NCI-H2227 treated with DMSO at 0.1 percent for 48 hours (cell line): ENCODE measurements around the gene VPS26B.
A peak's percentile ranks its signal among the peaks of the same experiment; 100 is the strongest.
"Not testable (repeated sequence)": the region's sequence is repeated elsewhere in the genome, so short reads cannot be mapped to it uniquely, and the experiment has no call there.

Source experiments
- DNase-seq: peaks from one replicate; lab custom pipeline; 2025; lab: John Stamatoyannopoulos, UW

The VPS26B gene

GRCh38 chr11:134231958-134232659 lies 7.6 kb downstream of the VPS26B start:
- DNase-seq, result no peak

DNA sequence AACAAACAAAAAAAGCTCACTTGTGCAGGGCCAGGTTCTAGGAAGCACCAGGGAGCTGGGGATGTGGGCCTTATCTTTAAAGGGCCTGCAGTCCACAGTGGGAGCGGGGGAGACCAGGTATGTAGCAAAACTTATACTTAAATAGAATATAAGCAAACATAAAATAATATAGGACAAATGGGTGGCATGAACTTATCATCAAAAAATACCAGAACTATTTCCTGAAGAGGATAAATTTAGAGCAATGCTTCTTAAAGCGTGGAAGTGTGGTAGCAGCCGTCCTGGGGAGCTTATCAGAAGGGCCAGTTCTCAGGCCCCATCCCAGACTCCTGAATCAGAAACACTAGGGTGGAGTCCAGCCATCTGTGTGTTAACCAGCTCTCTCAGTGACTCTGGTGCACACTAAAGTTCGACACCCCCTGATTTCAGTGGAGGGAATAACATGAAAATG lies 9.3 kb downstream of the VPS26B start:
- no peak for DNase-seq

DNA sequence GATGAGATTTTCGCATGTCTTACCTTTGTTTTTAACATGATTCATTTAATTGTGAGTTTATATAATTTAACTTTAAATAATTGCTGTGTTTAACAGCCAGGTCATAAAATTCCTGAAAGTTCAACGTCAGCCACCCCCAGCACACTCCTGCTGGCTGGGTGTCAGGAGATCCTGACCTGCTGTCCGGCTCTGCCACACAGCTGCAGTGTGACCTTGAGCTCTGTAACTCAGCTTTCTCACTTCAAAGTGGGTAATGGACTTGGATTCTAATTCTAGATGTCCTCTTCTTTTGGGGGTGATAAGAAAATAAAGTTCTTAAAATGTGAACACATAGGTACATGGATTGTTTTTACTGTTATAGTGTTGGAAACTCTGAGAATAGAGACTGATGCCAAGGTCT lies 10.9 kb downstream of the VPS26B start:
- no peak for DNase-seq

DNA sequence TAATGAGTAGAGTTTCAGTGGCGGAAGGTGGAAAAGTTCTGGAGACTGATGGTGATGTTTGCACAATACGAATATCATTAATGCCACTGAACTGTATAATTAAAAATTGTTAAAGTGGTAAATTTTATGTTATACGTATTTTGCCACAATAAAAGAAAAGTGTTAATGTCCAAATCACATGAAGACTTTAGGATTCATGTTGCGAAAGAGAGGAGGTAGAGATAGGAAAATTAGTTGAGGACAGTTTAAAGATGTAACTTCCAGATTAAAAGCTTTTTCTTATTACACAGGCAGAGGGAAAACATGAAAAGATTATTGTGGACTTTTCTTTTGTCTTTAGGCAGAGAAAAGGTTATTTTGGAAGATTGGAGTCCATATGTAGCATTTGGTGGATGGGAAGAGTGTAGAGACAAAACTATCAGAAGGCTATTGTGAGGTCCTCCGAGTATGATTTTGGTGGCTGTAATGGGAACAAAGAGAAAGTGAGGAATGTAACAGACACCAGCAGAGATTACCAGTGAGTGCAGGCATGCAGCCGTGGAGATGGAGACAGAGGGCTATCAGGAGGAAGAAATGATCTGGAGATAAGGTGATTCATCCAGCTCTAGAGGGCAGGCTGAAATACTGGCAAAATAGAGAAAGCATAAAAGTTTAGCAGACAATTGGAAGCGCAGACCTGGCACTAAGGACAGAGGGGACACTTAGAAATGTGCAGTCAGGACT lies 12.5 kb downstream of the VPS26B start:
- DNase-seq, result no peak

DNA sequence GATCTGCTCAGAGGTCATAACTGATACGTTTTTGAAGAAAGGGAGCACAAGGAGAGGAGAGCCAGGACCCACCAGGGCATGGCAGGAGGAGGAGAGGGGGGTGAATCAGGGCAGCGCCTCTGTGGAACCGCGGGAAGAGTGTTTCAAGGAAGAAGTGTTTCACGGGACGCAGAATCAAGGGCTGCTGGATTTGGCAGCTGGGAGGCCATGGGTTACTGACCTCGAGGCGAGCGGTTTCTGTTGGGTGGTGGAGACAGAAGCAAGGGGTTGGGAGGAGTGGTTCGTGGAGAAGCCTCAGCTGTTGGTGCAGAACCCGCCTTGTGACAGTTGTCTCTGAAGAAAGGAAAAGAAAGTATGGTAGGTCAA lies 13.1 kb downstream of the VPS26B start:
- no peak for DNase-seq

GRCh38 chr11:134238956-134239355 lies 14.5 kb downstream of the VPS26B start:
- no peak for DNase-seq

DNA sequence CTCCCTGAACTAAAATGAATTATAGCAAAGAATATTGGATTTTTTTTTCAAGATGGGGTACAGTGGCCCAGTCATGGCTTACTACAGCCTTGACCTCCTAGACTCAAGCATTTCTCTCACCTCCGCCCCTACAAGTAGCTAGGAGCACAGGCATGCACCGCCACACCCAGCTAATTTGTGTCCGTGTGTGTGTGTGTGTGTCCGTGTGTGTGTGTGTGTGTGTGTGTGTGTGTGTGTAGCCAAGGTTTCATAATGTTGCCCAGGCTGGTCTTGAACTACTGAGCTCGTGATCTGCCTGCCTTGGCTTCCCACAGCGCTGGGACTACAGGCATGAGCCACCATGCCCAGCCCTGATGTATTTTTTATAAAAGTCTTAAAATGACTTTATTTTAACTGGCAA lies 16.1 kb downstream of the VPS26B start:
- DNase-seq, result no peak

GRCh38 chr11:134242376-134242775 lies 17.9 kb downstream of the VPS26B start:
- no peak for DNase-seq

DNA sequence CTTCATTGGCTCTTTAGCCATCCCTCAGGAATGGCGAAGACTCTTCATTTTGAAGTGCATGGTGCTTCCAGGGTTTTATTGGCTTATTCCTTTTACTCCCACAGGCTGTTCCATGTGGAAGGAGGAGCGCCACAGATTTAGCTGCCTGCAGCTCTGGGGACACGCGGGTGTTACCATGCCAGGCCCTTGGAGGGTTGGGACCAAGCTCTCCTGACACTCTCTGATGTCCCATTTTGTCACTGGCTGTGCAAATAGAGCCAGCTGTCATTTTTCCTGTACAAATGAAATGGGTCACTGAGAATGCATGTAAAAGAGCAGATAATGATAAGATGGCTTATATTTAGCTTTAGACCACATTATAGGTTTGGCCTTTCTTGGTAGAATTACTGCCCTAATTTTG lies 19.4 kb downstream of the VPS26B start:
- no peak for DNase-seq

DNA sequence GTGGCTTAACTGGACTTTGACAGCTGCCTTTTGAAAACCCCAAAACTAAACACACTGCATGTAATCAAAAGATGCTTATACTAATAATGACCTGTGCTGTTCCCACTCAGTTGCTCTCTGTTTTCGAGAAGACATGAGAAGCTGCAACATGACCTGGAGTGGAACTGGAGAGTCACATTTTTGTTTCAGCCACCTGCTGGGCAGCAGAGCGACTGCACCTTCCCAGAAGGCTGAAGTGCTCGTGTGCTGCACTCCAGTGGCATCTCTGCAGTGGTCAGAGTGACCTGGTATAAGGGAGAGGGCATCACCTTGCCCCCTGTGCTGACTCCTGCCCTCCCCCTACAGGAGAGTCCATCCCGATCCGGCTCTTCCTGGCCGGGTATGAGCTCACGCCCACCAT lies 20.1 kb downstream of the VPS26B start:
- DNase-seq, result no peak

GRCh38 chr11:134245434-134245833 lies 21.0 kb downstream of the VPS26B start:
- DNase-seq, result no peak

- no peak for DNase-seq
These were observed 21.6 kb downstream of the VPS26B start for GRCh38 chr11:134246100-134246499.

DNA sequence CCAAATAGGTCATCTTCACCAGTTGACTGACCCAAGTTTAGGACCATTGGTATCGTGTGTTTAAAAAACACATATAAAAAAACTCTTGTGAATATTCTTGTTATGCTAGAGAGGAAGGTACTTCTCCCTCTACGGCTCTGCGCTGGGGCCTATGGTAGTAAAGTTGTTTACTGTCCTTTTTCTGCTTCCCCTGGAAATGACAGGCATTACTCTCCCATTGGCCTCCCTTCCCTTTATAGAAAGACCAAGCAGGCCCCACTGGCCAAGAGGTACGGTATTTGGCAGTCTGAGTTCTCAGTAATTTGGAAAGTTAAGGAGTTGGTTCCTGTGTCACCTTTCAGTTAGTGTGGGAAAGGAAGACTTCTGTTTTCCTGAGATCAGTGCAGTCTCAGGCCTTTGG lies 22.2 kb downstream of the VPS26B start:
- no peak for DNase-seq

GRCh38 chr11:134248910-134249480 lies 24.5 kb downstream of the VPS26B start:
- DNase-seq, result no peak

- no peak for DNase-seq
These were observed 25.8 kb downstream of the VPS26B start for GRCh38 chr11:134250246-134250645.

DNA sequence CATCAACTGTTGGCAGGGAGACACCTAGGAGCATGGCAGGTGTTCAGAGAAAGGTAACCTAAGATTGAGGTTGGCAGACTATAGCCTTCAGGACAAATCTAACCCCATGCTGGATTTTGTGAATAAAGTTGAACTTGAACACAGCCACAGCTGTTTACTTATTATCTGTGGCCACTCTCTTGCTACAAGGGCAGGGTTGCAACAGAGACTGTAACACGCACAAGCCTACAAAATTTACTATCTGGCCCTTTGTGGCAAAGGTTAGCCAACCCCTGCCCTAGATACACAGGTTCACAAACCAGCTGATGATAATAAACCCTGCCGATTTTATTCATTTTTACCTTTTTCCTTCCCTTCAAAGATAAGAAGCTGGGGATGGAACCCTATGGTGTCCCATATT lies 26.2 kb downstream of the VPS26B start:
- no peak for DNase-seq

DNA sequence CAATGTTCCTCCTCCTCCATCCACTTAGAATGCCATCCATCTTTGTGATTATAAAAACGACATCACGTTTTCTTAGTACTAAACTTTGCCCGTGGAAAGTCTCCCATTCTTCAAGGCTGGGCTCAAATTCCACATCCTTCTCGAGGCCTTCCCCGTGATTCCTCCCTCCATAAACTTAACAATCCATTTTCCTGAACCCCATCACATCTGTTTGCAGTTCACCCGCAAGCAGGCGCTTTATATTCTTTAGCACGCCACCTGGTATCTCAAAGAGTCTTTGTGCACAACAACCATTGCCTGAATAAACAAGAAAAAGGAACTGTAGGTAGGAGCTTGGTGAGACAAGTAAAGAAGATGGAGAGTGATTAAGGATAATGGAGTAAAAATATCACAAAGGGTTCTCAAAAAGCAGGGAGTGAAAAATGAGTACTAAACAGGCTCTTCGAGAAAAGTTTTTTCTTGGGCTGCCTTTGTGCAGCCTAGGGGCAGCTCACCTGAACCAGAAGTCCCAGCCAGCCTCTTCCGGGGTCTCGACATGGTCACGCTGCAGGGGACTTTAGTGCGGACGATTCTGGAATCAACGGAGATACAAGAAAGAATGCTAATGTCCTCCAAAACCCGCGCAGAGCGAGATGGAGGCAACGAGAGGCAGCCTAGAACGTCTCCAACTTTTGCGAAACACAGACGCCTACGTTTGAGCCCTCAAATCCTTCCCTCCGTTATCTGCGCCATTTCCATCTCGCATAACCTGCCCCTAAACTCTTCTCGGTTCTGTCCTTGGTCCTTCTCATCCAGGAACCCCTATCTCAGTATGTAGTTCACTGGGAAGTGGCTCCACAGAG lies 28.1 kb downstream of the VPS26B start:
- peak; percentile 42 for DNase-seq

- peak; percentile 86 for DNase-seq
These were observed 28.9 kb downstream of the VPS26B start, which contains the start of the genes ACAD8 and THYN1 for GRCh38 chr11:134253188-134253993. ACAD8 (plus strand) TSS chr11:134253568; CDS start chr11:134253601, 33 bp downstream. THYN1 (minus strand) TSS chr11:134253352; CDS start chr11:134252882, 470 bp downstream.

- DNase-seq, result no peak
These were observed 30.1 kb downstream of the VPS26B start for GRCh38 chr11:134254433-134255183.

DNA sequence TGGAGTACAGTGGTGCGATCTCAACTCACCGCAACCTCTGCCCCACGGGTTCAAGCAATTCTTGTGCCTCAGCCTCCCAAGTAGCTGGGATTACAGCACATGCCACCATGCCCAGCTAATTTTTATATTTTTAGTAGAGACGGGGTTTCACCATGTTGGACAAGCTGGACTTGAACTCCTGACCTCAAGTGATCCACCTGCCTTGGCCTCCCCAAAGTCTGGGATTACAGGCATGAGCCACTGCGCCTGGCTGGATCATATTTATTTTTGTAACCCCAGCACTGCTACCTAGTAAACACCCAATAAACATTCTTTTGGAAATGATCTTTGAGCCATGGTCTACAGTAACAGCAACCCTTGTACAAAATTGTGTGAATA lies 30.7 kb downstream of the VPS26B start:
- not testable (repeated sequence) for DNase-seq

GRCh38 chr11:134257101-134257500 lies 32.6 kb downstream of the VPS26B start:
- DNase-seq, result no peak
